Activated naive CD8-positive, alpha-beta T cell treated with anti-CD3 and anti-CD28 coated beads, Interleukin-2, amount 50 U/mL, for 24 hours (primary cell): ENCODE measurements around the gene SAMD4A.
"Not testable (repeated sequence)": the region's sequence is repeated elsewhere in the genome, so short reads cannot be mapped to it uniquely, and the experiment has no call there.

Source experiments
- ATAC-seq: fragments of 150-1000 bp; cut with Tn5 transposase; one replicate; pipeline ENCODE4 v1.10.0; 2021
- DNase-seq: peaks from one replicate; pipeline ENCODE4 v3.0.0; 2021
- H3K27ac Mint-ChIP-seq: one replicate; pipeline ENCODE4 v1.8.0; 2021; ENCODE audit warnings: mild to moderate bottlenecking, mixed read lengths
- H3K27me3 Mint-ChIP-seq: one replicate; pipeline ENCODE4 v1.8.0; 2021; ENCODE audit warnings: mixed read lengths
- H3K36me3 Mint-ChIP-seq: one replicate; pipeline ENCODE4 v1.8.0; 2021; ENCODE audit warnings: low read depth, mixed read lengths
- H3K4me1 Mint-ChIP-seq: one replicate; pipeline ENCODE4 v1.8.0; 2021; ENCODE audit warnings: mixed read lengths
- H3K4me3 Mint-ChIP-seq: one replicate; pipeline ENCODE4 v1.8.0; 2021; ENCODE audit warnings: mild to moderate bottlenecking, moderate library complexity, mixed read lengths
- H3K9me3 Mint-ChIP-seq: one replicate; pipeline ENCODE4 v1.8.0; 2021; ENCODE audit warnings: mixed read lengths

SAMD4A gene

GRCh38 chr14:54789781-54790480, 223.0 kb downstream of the SAMD4A start:
- no peaks in the 10 kb centered on the region for H3K9me3 Mint-ChIP-seq
- H3K27ac Mint-ChIP-seq = no peak overlapping the region
- DNase-seq = no peak
- H3K4me1 Mint-ChIP-seq = no peaks in the 10 kb centered on the region
- peaks cover 6% of the 10 kb centered on the region for H3K36me3 Mint-ChIP-seq
- no peak overlapping the region for H3K4me3 Mint-ChIP-seq
- H3K27me3 Mint-ChIP-seq = no peaks in the 10 kb centered on the region
- no peak for ATAC-seq

GRCh38 chr14:54791001-54791400, 224.1 kb downstream of the SAMD4A start:
- Mint-ChIP-seq H3K9me3 (peaks cover 5% of the 10 kb centered on the region), H3K36me3 (peaks cover 6% of the 10 kb centered on the region), H3K27me3 (no peaks in the 10 kb centered on the region), H3K27ac (no peak overlapping the region), H3K4me1 (no peaks in the 10 kb centered on the region), H3K4me3 (no peak overlapping the region)
- ATAC-seq (no peak), DNase-seq (no peak)

- Mint-ChIP-seq H3K4me1 (no peaks in the 10 kb centered on the region), H3K9me3 (peaks cover 5% of the 10 kb centered on the region), H3K27ac (no peak overlapping the region), H3K27me3 (no peaks in the 10 kb centered on the region), H3K4me3 (no peak overlapping the region), H3K36me3 (peaks cover 6% of the 10 kb centered on the region)
- ATAC-seq (no peak), DNase-seq (no peak)
Measured at GRCh38 chr14:54792288-54792687, 225.4 kb downstream of the SAMD4A start.

GRCh38 chr14:54794159-54794558, 227.2 kb downstream of the SAMD4A start:
- ATAC-seq (no peak), DNase-seq (no peak)
- no peak overlapping the region for H3K4me3 Mint-ChIP-seq
- peaks cover 5% of the 10 kb centered on the region for H3K9me3 Mint-ChIP-seq
- no peak overlapping the region for H3K27ac Mint-ChIP-seq
- H3K27me3 Mint-ChIP-seq = no peaks in the 10 kb centered on the region
- H3K36me3 Mint-ChIP-seq = peaks cover 3% of the 10 kb centered on the region
- no peaks in the 10 kb centered on the region for H3K4me1 Mint-ChIP-seq

- no peaks in the 10 kb centered on the region for H3K36me3 Mint-ChIP-seq
Measured at GRCh38 chr14:54794796-54795195, 227.9 kb downstream of the SAMD4A start.

GRCh38 chr14:54796961-54797360, 230.0 kb downstream of the SAMD4A start:
- H3K4me3 Mint-ChIP-seq = no peak overlapping the region
- H3K36me3 Mint-ChIP-seq = no peaks in the 10 kb centered on the region
- H3K9me3 Mint-ChIP-seq = peaks cover 5% of the 10 kb centered on the region
- H3K4me1 Mint-ChIP-seq = no peaks in the 10 kb centered on the region
- no peak overlapping the region for H3K27ac Mint-ChIP-seq
- H3K27me3 Mint-ChIP-seq = peaks cover 15% of the 10 kb centered on the region
- ATAC-seq (no peak), DNase-seq (no peak)

More at GRCh38 chr14:54794796-54795195, 227.9 kb downstream of the SAMD4A start:
- no peak overlapping the region for H3K4me3 Mint-ChIP-seq
- no peaks in the 10 kb centered on the region for H3K4me1 Mint-ChIP-seq
- ATAC-seq = no peak
- H3K9me3 Mint-ChIP-seq = peaks cover 5% of the 10 kb centered on the region
- H3K27me3 Mint-ChIP-seq = peaks cover under 1% of the 10 kb centered on the region
- no peak for DNase-seq
- H3K27ac Mint-ChIP-seq = no peak overlapping the region

- no peak for ATAC-seq
- Mint-ChIP-seq H3K4me1 (no peaks in the 10 kb centered on the region), H3K27me3 (peaks cover 15% of the 10 kb centered on the region), H3K9me3 (peaks cover 5% of the 10 kb centered on the region), H3K36me3 (no peaks in the 10 kb centered on the region), H3K4me3 (no peak overlapping the region), H3K27ac (no peak overlapping the region)
- no peak for DNase-seq
Measured at GRCh38 chr14:54797556-54797955, 230.6 kb downstream of the SAMD4A start.

- no peak overlapping the region for H3K4me3 Mint-ChIP-seq
- peaks cover 15% of the 10 kb centered on the region for H3K27me3 Mint-ChIP-seq
- no peak for ATAC-seq
- H3K36me3 Mint-ChIP-seq = no peaks in the 10 kb centered on the region
- H3K27ac Mint-ChIP-seq = no peak overlapping the region
- DNase-seq = no peak
- no peaks in the 10 kb centered on the region for H3K4me1 Mint-ChIP-seq
- peaks cover 5% of the 10 kb centered on the region for H3K9me3 Mint-ChIP-seq
Measured at GRCh38 chr14:54797986-54798385, 231.1 kb downstream of the SAMD4A start.

- Mint-ChIP-seq H3K27me3 (peaks cover 15% of the 10 kb centered on the region), H3K4me3 (no peak overlapping the region), H3K36me3 (no peaks in the 10 kb centered on the region), H3K27ac (no peak overlapping the region), H3K4me1 (no peaks in the 10 kb centered on the region), H3K9me3 (peaks cover 5% of the 10 kb centered on the region)
- no peak for DNase-seq
- ATAC-seq = no peak
Measured at GRCh38 chr14:54798465-54799124, 231.7 kb downstream of the SAMD4A start.

GRCh38 chr14:54801482-54801881, 234.6 kb downstream of the SAMD4A start:
- ATAC-seq, H3K9me3 Mint-ChIP-seq, DNase-seq, H3K4me1 Mint-ChIP-seq, H3K27ac Mint-ChIP-seq, H3K36me3 Mint-ChIP-seq, H3K4me3 Mint-ChIP-seq: not testable (repeated sequence)
- peaks cover 23% of the 10 kb centered on the region for H3K27me3 Mint-ChIP-seq

GRCh38 chr14:54803396-54803795, 236.5 kb downstream of the SAMD4A start:
- no peak for DNase-seq
- H3K4me1 Mint-ChIP-seq = peaks cover 8% of the 10 kb centered on the region
- H3K9me3 Mint-ChIP-seq = no peaks in the 10 kb centered on the region
- no peak overlapping the region for H3K27ac Mint-ChIP-seq
- H3K27me3 Mint-ChIP-seq = peaks cover 23% of the 10 kb centered on the region
- no peaks in the 10 kb centered on the region for H3K36me3 Mint-ChIP-seq
- ATAC-seq = no peak
- H3K4me3 Mint-ChIP-seq = no peak overlapping the region

GRCh38 chr14:54803926-54804537, 237.1 kb downstream of the SAMD4A start:
- no peak overlapping the region for H3K4me3 Mint-ChIP-seq
- H3K27ac Mint-ChIP-seq = no peak overlapping the region
- no peaks in the 10 kb centered on the region for H3K9me3 Mint-ChIP-seq
- ATAC-seq (no peak), DNase-seq (no peak)
- H3K4me1 Mint-ChIP-seq = peaks cover 8% of the 10 kb centered on the region
- H3K27me3 Mint-ChIP-seq = peaks cover 23% of the 10 kb centered on the region
- H3K36me3 Mint-ChIP-seq = no peaks in the 10 kb centered on the region

GRCh38 chr14:54804538-54805041, 237.7 kb downstream of the SAMD4A start:
- H3K27ac Mint-ChIP-seq = no peak overlapping the region

GRCh38 chr14:54805070-54805444, 238.1 kb downstream of the SAMD4A start:
- H3K4me3 Mint-ChIP-seq = no peak overlapping the region
- ATAC-seq = no peak
- H3K36me3 Mint-ChIP-seq = no peaks in the 10 kb centered on the region
- peaks cover 8% of the 10 kb centered on the region for H3K4me1 Mint-ChIP-seq
- no peak for DNase-seq
- H3K27me3 Mint-ChIP-seq = peaks cover 20% of the 10 kb centered on the region
- no peak overlapping the region for H3K27ac Mint-ChIP-seq
- no peaks in the 10 kb centered on the region for H3K9me3 Mint-ChIP-seq

More at GRCh38 chr14:54804538-54805041, 237.7 kb downstream of the SAMD4A start:
- ATAC-seq (no peak), DNase-seq (no peak)
- Mint-ChIP-seq H3K4me1 (peaks cover 8% of the 10 kb centered on the region), H3K36me3 (no peaks in the 10 kb centered on the region), H3K9me3 (no peaks in the 10 kb centered on the region), H3K27me3 (peaks cover 23% of the 10 kb centered on the region), H3K4me3 (no peak overlapping the region)
